Fibroblast of skin of scalp (primary cell): ENCODE measurements around the gene DHX8.
A peak's percentile ranks its signal among the peaks of the same experiment; 100 is the strongest.

Experiments used
- DNase-seq: peaks from one replicate; pipeline ENCODE4 v3.0.0-alpha.2; 2013

The DHX8 gene

GRCh38 chr17:43548689-43549379 lies 65.1 kb downstream of the DHX8 start:
- DNase-seq = no peak

GRCh38 chr17:43549496-43549895 lies 65.7 kb downstream of the DHX8 start:
- DNase-seq = no peak

- no peak for DNase-seq
These were observed 67.0 kb downstream of the DHX8 start for GRCh38 chr17:43550754-43551153.

- DNase-seq = no peak
These were observed 68.6 kb downstream of the DHX8 start for GRCh38 chr17:43552229-43552837.

- no peak for DNase-seq
These were observed 69.8 kb downstream of the DHX8 start for GRCh38 chr17:43553573-43553972.

- no peak for DNase-seq
These were observed 71.1 kb downstream of the DHX8 start for GRCh38 chr17:43554857-43555256.

GRCh38 chr17:43556292-43556691 lies 72.5 kb downstream of the DHX8 start:
- DNase-seq = no peak

- no peak for DNase-seq
These were observed 75.0 kb downstream of the DHX8 start for GRCh38 chr17:43558805-43559160.

- DNase-seq = no peak
These were observed 75.5 kb downstream of the DHX8 start for GRCh38 chr17:43559161-43559816.

GRCh38 chr17:43560461-43561427 lies 77.0 kb downstream of the DHX8 start:
- DNase-seq = no peak

- DNase-seq = no peak
These were observed 79.2 kb downstream of the DHX8 start for GRCh38 chr17:43562679-43563599.

GRCh38 chr17:43563600-43564594 lies 80.1 kb downstream of the DHX8 start:
- DNase-seq = no peak

GRCh38 chr17:43568506-43569082 lies 84.8 kb downstream of the DHX8 start:
- no peak for DNase-seq

- peak; percentile 41 for DNase-seq
These were observed 86.7 kb downstream of the DHX8 start for GRCh38 chr17:43570518-43570928.

GRCh38 chr17:43572368-43572980 lies 88.7 kb downstream of the DHX8 start:
- no peak for DNase-seq

- DNase-seq = no peak
These were observed 90.0 kb downstream of the DHX8 start for GRCh38 chr17:43573579-43574321.

GRCh38 chr17:43574348-43574747 lies 90.6 kb downstream of the DHX8 start:
- no peak for DNase-seq

GRCh38 chr17:43574896-43575525 lies 91.2 kb downstream of the DHX8 start:
- no peak for DNase-seq
